HepG2 (cell line): ENCODE results near the gene GLOD4. TPM values are rescaled to one million over a fixed set of nuclear protein-coding genes. Genes with fewer than 3 reads are reported as not detected.

Source experiments
- ATAC-seq: fragments of 200-7000 bp; cut with Tn5 transposase; 3 replicates; pipeline ENCODE4 v1.9.1; 2020; ENCODE audit warnings: mild to moderate bottlenecking, moderate library complexity
- BruUV-seq: library from RNA; stranded (reverse); fragments of 400-500 nt; replicated peaks from 2 replicates; lab custom pipeline; 2021; lab: Mats Ljungman, UMichigan
- CTCF ChIA-PET: fragments of 300-600 bp; formaldehyde crosslinking; extraction: SDS; loops from one replicate; lab custom pipeline; 2021; ENCODE audit warnings: low total read pairs, inconsistent platforms, low intra/inter-chr PET ratio; lab: Yijun Ruan, JAX
- POLR2A ChIA-PET: fragments of 350-600 bp; sonication (Branson Sonifier 250); formaldehyde crosslinking; loops from one replicate; lab custom pipeline; 2020; ENCODE audit warnings: antibody characterized with exemption, inconsistent platforms; lab: Yijun Ruan, JAX
- DNase-seq: peaks from one replicate; pipeline ENCODE4 v3.0.0-alpha.2; 2015; ENCODE audit warnings: low spot score
- FAIRE-seq: peaks from 3 replicates; lab custom pipeline; 2011; peaks lifted over from hg19 to GRCh38; lab: Jason Lieb, UNC
- H2AFZ ChIP-seq: one replicate; pipeline ENCODE4 v1.6.1; 2011; ENCODE audit warnings: low read length, inconsistent platforms
- H3K27ac ChIP-seq: fragments of 300-600 bp; 3 replicates; pipeline ENCODE4 v1.8.0; 2011; ENCODE audit warnings: mixed run types, mild to moderate bottlenecking, mixed read lengths, low read length, inconsistent platforms; ENCODE audit not compliant: insufficient read depth; ENCODE audit errors: extremely low read length
- H3K27me3 ChIP-seq, 2 experiments: fragments of 200-600 bp in 1 of 2; 2 replicates in 1 of 2; 3 replicates in 1 of 2; pipeline versions ENCODE4 v1.6.0 to v1.8.0; 2011; ENCODE audit warnings: low read length in 2 of 2, mild to moderate bottlenecking in 2 of 2, moderate library complexity in 2 of 2, inconsistent platforms in 1 of 2; ENCODE audit not compliant: insufficient read depth in 2 of 2, control insufficient read depth in 1 of 2
- H3K36me3 ChIP-seq, 2 experiments: fragments of 200-600 bp in 1 of 2; replicated peaks in 1 of 2; 2 replicates in 1 of 2; 3 replicates in 1 of 2; pipeline versions ENCODE4 v1.5.1 to v1.8.0; 2011; ENCODE audit warnings: low read length in 2 of 2, inconsistent platforms in 1 of 2; ENCODE audit not compliant: insufficient read depth in 2 of 2, control insufficient read depth in 1 of 2
- H3K4me1 ChIP-seq: 2 replicates; pipeline ENCODE4 v1.5.1; 2012; ENCODE audit warnings: low read length, inconsistent platforms; ENCODE audit not compliant: insufficient read depth
- H3K4me2 ChIP-seq: 2 replicates; pipeline ENCODE4 v1.6.0; 2011; ENCODE audit warnings: low read depth, low read length, inconsistent platforms
- H3K4me3 ChIP-seq, 3 experiments: fragments of 200-600 bp in 1 of 3; sonication (generic), shearing (Covaris generic) in 1 of 3; replicated peaks in 1 of 3; 2 replicates each; pipeline ENCODE4 v1.5.1; 2011 to 2016; ENCODE audit warnings: low read length in 3 of 3, inconsistent platforms in 2 of 3, low read depth in 2 of 3, mild to moderate bottlenecking in 2 of 3, control low read depth in 1 of 3, mixed read lengths in 1 of 3; ENCODE audit not compliant: insufficient read depth in 1 of 3
- H3K79me2 ChIP-seq: one replicate; pipeline ENCODE4 v1.6.1; 2011; ENCODE audit warnings: low read length, inconsistent platforms; ENCODE audit not compliant: insufficient read depth
- H3K9ac ChIP-seq: 2 replicates; pipeline ENCODE4 v1.6.0; 2011; ENCODE audit warnings: mild to moderate bottlenecking, low read depth, low read length, inconsistent platforms; ENCODE audit not compliant: insufficient read depth
- H3K9me3 ChIP-seq: 2 replicates; pipeline ENCODE4 v1.5.1; 2012; ENCODE audit warnings: mild to moderate bottlenecking, low read length
- H4K20me1 ChIP-seq: 2 replicates; pipeline ENCODE4 v1.6.0; 2011; ENCODE audit warnings: inconsistent platforms, mild to moderate bottlenecking, low read length, moderate library complexity; ENCODE audit not compliant: insufficient read depth
- CHD4 ChIP-seq: fragments of 200-600 bp; sonication (generic); IDR thresholded peaks from 2 replicates; pipeline ENCODE4 v1.7.0; 2017; ENCODE audit warnings: mild to moderate bottlenecking, low read length, borderline replicate concordance
- GTF2F1 ChIP-seq: fragments of 150-350 bp; IDR thresholded peaks from 2 replicates; pipeline ENCODE4 v1.6.1; 2014; ENCODE audit warnings: low read length
- SYNCRIP ChIP-seq: fragments of 200-400 bp; formaldehyde crosslinking; IDR thresholded peaks from 2 replicates; pipeline ENCODE4 v1.6.1; 2018; ENCODE audit warnings: mild to moderate bottlenecking, low read depth, low read length; ENCODE audit not compliant: insufficient read depth
- ZFP36L1 ChIP-seq: sonication (generic); formaldehyde crosslinking; IDR thresholded peaks from 2 replicates; pipeline ENCODE4 v1.8.0; 2022; ENCODE audit warnings: mild to moderate bottlenecking, missing genetic modification reagents, moderate library complexity
- ZNF773 ChIP-seq: sonication (generic); formaldehyde crosslinking; IDR thresholded peaks from 2 replicates; pipeline ENCODE4 v1.4.0; 2020; ENCODE audit warnings: missing genetic modification reagents, borderline replicate concordance
- WGBS: methylation state at CpG from one replicate; pipeline ENCODE4 v1.1.6; 2017; ENCODE audit warnings: low lambda C conversion rate; 5-methylcytosine and 5-hydroxymethylcytosine counted together
- in situ Hi-C: cut with HindIII; loops from 2 replicates; pipeline ENCODE4 v1.10.0; 2017; ENCODE audit warnings: low pct_unique_long_range_greater_than_20kb; ENCODE audit not compliant: extremely low pct_ligation_motif_present
- intact Hi-C: fragments of 100-400 bp; cut with micrococcal nuclease; formaldehyde crosslinking; loops from one replicate; pipeline ENCODE4 v1.10.0; 2022; ENCODE audit not compliant: unreplicated experiment
- polyA plus RNA-seq, 8 experiments: library from polyadenylated mRNA; depleted of rRNA in 3 of 8; stranded (reverse) in 7 of 8; unstranded in 1 of 8; fragments of >200 nt; fragmentation: Illumina TruSeq in 4 of 8; extraction: Trizol in 4 of 8; gene quantifications; 2 replicates each; pipeline versions ENCODE4 v1.2.1 to v1.2.3, GENCODE V29; 2011 to 2016; ENCODE audit warnings: low read depth in 4 of 8, missing spikeins in 1 of 8, mixed read lengths in 1 of 8; ENCODE audit not compliant: insufficient read depth in 1 of 8
- total RNA-seq, 5 experiments: library from RNA; depleted of rRNA; stranded (reverse); fragments of >200 nt; fragmentation: Illumina TruSeq; extraction: Trizol; gene quantifications; 2 replicates each; pipeline ENCODE4 v1.2.3, GENCODE V29; 2016; ENCODE audit warnings: low read depth in 1 of 5
- TF ChIP-seq, protein P1 (sequence below): sonication (generic); formaldehyde crosslinking; IDR thresholded peaks from 2 replicates; pipeline ENCODE4 v1.8.0; 2022; ENCODE audit warnings: low read depth, missing genetic modification reagents
- TF ChIP-seq, protein P2 (sequence below): sonication (generic); formaldehyde crosslinking; IDR thresholded peaks from 2 replicates; pipeline ENCODE4 v1.8.1; 2023; ENCODE audit warnings: missing genetic modification reagents, inconsistent platforms, borderline replicate concordance
- TF ChIP-seq, protein P3 (sequence below): sonication (generic); formaldehyde crosslinking; conservative IDR thresholded peaks from 2 replicates; pipeline ENCODE4 v1.4.0; 2020; ENCODE audit warnings: missing genetic modification reagents
- TF ChIP-seq, protein P4 (sequence below): sonication (generic); formaldehyde crosslinking; IDR thresholded peaks from 2 replicates; pipeline ENCODE4 v1.9.0; 2021; ENCODE audit warnings: mild to moderate bottlenecking, missing genetic modification reagents
- TF ChIP-seq, protein P5 (sequence below): sonication (generic); formaldehyde crosslinking; IDR thresholded peaks from 2 replicates; pipeline ENCODE4 v1.8.1; 2022; ENCODE audit warnings: low read depth, mild to moderate bottlenecking, missing genetic modification reagents

The GLOD4 gene
- total and polyA plus RNA-seq, 2 of the 13 experiments (the other 11 are each of a cell fraction or from before 2014, with no cell fraction given), result 53.7 to 87.8 TPM

DNA sequence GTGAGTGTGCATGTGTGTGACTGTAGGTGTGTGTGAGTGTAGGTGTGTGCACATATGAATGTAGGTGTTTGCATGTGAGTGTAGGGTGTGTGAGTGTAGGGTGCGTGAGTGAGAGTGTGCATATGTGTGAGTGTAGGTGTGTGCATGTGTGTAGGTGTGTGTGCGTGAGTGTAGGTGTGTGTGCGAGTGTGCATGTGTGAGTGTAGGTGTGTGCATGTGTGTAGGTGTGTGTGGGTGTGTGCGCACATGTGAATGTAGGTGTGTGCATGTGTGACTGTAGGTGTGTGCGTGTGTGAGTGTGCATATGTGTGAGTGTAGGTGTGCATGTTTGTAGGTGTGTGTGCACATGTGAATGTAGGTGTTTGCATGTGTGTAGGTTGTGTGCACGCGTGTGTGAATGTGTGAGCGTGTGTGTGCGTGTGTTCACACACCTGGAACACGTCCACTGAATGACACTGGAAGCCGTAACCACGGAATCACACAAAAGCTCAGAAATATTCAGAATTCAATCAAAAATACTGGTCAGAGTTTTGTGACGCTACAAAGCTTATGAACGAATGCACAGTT is 30.6 kb upstream of the GLOD4 start:
- no peak overlapping the region for H3K9ac ChIP-seq
- 96% methylated on average over 14 of the region's 14 CpGs for WGBS
- no peak overlapping the region for H2AFZ ChIP-seq
- intact Hi-C loops (no loop called here), in situ Hi-C loops (no loop called here)
- H3K4me2 ChIP-seq, result no peak overlapping the region
- no TSS peak for BruUV-seq
- H3K36me3 ChIP-seq, result peaks cover 14 to 17% of the 10 kb centered on the region in 2 experiments; a peak in 4 of 5 replicates
- H3K79me2 ChIP-seq, result no peaks in the 10 kb centered on the region
- FAIRE-seq (no peak), ATAC-seq (no peak), DNase-seq (no peak)
- no peaks in the 10 kb centered on the region for H3K27me3 ChIP-seq
- ChIA-PET CTCF (no interaction called here), POLR2A (no interaction called here)
- H3K27ac ChIP-seq, result no peak overlapping the region
- H4K20me1 ChIP-seq, result no peaks in the 10 kb centered on the region
- H3K4me1 ChIP-seq, result peaks cover 11% of the 10 kb centered on the region
- H3K4me3 ChIP-seq, result no peak overlapping the region
- no peaks in the 10 kb centered on the region for H3K9me3 ChIP-seq
- TF ChIP-seq CHD4, result no peak
- TF ChIP-seq, protein P1, sequence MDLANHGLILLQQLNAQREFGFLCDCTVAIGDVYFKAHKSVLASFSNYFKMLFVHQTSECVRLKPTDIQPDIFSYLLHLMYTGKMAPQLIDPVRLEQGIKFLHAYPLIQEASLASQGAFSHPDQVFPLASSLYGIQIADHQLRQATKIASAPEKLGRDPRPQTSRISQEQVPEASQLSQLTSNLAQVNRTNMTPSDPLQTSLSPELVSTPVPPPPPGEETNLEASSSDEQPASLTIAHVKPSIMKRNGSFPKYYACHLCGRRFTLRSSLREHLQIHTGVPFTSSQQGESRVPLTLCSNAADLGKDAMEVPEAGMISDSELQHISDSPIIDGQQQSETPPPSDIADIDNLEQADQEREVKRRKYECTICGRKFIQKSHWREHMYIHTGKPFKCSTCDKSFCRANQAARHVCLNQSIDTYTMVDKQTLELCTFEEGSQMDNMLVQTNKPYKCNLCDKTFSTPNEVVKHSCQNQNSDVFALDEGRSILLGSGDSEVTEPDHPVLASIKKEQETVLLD (CRISPR knock-in tag), result no peak
- TF ChIP-seq, protein P2, sequence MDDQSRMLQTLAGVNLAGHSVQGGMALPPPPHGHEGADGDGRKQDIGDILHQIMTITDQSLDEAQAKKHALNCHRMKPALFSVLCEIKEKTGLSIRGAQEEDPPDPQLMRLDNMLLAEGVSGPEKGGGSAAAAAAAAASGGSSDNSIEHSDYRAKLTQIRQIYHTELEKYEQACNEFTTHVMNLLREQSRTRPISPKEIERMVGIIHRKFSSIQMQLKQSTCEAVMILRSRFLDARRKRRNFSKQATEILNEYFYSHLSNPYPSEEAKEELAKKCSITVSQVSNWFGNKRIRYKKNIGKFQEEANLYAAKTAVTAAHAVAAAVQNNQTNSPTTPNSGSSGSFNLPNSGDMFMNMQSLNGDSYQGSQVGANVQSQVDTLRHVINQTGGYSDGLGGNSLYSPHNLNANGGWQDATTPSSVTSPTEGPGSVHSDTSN, result no peak
- TF ChIP-seq SYNCRIP, result no peak
- TF ChIP-seq GTF2F1, result no peak
- TF ChIP-seq ZFP36L1, result no peak
- TF ChIP-seq ZNF773 (CRISPR knock-in tag), result no peak
- TF ChIP-seq, protein P3, sequence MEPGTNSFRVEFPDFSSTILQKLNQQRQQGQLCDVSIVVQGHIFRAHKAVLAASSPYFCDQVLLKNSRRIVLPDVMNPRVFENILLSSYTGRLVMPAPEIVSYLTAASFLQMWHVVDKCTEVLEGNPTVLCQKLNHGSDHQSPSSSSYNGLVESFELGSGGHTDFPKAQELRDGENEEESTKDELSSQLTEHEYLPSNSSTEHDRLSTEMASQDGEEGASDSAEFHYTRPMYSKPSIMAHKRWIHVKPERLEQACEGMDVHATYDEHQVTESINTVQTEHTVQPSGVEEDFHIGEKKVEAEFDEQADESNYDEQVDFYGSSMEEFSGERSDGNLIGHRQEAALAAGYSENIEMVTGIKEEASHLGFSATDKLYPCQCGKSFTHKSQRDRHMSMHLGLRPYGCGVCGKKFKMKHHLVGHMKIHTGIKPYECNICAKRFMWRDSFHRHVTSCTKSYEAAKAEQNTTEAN, result peak; percentile 56; the same call in 1 of the 2 replicates
- TF ChIP-seq, protein P4, sequence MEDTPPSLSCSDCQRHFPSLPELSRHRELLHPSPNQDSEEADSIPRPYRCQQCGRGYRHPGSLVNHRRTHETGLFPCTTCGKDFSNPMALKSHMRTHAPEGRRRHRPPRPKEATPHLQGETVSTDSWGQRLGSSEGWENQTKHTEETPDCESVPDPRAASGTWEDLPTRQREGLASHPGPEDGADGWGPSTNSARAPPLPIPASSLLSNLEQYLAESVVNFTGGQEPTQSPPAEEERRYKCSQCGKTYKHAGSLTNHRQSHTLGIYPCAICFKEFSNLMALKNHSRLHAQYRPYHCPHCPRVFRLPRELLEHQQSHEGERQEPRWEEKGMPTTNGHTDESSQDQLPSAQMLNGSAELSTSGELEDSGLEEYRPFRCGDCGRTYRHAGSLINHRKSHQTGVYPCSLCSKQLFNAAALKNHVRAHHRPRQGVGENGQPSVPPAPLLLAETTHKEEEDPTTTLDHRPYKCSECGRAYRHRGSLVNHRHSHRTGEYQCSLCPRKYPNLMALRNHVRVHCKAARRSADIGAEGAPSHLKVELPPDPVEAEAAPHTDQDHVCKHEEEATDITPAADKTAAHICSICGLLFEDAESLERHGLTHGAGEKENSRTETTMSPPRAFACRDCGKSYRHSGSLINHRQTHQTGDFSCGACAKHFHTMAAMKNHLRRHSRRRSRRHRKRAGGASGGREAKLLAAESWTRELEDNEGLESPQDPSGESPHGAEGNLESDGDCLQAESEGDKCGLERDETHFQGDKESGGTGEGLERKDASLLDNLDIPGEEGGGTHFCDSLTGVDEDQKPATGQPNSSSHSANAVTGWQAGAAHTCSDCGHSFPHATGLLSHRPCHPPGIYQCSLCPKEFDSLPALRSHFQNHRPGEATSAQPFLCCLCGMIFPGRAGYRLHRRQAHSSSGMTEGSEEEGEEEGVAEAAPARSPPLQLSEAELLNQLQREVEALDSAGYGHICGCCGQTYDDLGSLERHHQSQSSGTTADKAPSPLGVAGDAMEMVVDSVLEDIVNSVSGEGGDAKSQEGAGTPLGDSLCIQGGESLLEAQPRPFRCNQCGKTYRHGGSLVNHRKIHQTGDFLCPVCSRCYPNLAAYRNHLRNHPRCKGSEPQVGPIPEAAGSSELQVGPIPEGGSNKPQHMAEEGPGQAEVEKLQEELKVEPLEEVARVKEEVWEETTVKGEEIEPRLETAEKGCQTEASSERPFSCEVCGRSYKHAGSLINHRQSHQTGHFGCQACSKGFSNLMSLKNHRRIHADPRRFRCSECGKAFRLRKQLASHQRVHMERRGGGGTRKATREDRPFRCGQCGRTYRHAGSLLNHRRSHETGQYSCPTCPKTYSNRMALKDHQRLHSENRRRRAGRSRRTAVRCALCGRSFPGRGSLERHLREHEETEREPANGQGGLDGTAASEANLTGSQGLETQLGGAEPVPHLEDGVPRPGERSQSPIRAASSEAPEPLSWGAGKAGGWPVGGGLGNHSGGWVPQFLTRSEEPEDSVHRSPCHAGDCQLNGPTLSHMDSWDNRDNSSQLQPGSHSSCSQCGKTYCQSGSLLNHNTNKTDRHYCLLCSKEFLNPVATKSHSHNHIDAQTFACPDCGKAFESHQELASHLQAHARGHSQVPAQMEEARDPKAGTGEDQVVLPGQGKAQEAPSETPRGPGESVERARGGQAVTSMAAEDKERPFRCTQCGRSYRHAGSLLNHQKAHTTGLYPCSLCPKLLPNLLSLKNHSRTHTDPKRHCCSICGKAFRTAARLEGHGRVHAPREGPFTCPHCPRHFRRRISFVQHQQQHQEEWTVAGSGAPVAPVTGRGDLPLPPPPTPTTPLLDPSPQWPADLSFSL (CRISPR knock-in tag), result 0 out of 2 replicates have a peak, but pooled peaks have one; percentile 34
- TF ChIP-seq, protein P5, sequence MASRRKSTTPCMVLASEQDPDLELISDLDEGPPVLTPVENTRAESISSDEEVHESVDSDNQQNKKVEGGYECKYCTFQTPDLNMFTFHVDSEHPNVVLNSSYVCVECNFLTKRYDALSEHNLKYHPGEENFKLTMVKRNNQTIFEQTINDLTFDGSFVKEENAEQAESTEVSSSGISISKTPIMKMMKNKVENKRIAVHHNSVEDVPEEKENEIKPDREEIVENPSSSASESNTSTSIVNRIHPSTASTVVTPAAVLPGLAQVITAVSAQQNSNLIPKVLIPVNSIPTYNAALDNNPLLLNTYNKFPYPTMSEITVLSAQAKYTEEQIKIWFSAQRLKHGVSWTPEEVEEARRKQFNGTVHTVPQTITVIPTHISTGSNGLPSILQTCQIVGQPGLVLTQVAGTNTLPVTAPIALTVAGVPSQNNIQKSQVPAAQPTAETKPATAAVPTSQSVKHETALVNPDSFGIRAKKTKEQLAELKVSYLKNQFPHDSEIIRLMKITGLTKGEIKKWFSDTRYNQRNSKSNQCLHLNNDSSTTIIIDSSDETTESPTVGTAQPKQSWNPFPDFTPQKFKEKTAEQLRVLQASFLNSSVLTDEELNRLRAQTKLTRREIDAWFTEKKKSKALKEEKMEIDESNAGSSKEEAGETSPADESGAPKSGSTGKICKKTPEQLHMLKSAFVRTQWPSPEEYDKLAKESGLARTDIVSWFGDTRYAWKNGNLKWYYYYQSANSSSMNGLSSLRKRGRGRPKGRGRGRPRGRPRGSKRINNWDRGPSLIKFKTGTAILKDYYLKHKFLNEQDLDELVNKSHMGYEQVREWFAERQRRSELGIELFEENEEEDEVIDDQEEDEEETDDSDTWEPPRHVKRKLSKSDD (CRISPR knock-in tag), result no peak
